Glutamatergic neuron (in vitro differentiated cells): ENCODE measurements around the gene NPFFR1. TPM values are rescaled to one million over a fixed set of nuclear protein-coding genes. Genes with fewer than 3 reads are reported as not detected.

Experiments used
- DNase-seq: peaks from one replicate; pipeline ENCODE4 v3.0.0; 2022
- H3K27ac Mint-ChIP-seq: one replicate; pipeline ENCODE4 v1.8.0; 2020; ENCODE audit warnings: mild to moderate bottlenecking, mixed read lengths, inconsistent platforms; ENCODE audit not compliant: unreplicated experiment
- H3K27me3 Mint-ChIP-seq: one replicate; pipeline ENCODE4 v1.8.0; 2020; ENCODE audit warnings: mild to moderate bottlenecking, moderate library complexity, mixed read lengths, inconsistent platforms; ENCODE audit not compliant: unreplicated experiment
- H3K36me3 Mint-ChIP-seq: one replicate; pipeline ENCODE4 v1.8.0; 2020; ENCODE audit warnings: mild to moderate bottlenecking, mixed read lengths, inconsistent platforms; ENCODE audit not compliant: unreplicated experiment
- H3K4me1 Mint-ChIP-seq: one replicate; pipeline ENCODE4 v1.8.0; 2020; ENCODE audit warnings: mild to moderate bottlenecking, low read depth, mixed read lengths, inconsistent platforms; ENCODE audit not compliant: unreplicated experiment
- H3K4me3 Mint-ChIP-seq: one replicate; pipeline ENCODE4 v1.8.0; 2020; ENCODE audit warnings: mild to moderate bottlenecking, mixed read lengths, inconsistent platforms; ENCODE audit not compliant: unreplicated experiment
- H3K9me3 Mint-ChIP-seq: one replicate; pipeline ENCODE4 v1.8.0; 2020; ENCODE audit warnings: mild to moderate bottlenecking, moderate library complexity, mixed read lengths, inconsistent platforms; ENCODE audit not compliant: unreplicated experiment
- total RNA-seq: library from RNA; stranded (reverse); fragmentation: NEBNext Ultra II Directional; extraction: Animal tissue kit (Norgen Biotek cat#: 25700); gene quantifications from one replicate; pipeline ENCODE4 v1.2.1, GENCODE V29; 2021; ENCODE audit not compliant: unreplicated experiment
- TF ChIP-seq, protein P1 (sequence below): fragments of 200-600 bp; sonication (generic); IDR thresholded peaks from one replicate; pipeline ENCODE4 v1.5.0; 2021; ENCODE audit not compliant: partially characterized antibody, unreplicated experiment

Gene NPFFR1
- total RNA-seq, 1 donor from 2014 or later = not detected

DNA sequence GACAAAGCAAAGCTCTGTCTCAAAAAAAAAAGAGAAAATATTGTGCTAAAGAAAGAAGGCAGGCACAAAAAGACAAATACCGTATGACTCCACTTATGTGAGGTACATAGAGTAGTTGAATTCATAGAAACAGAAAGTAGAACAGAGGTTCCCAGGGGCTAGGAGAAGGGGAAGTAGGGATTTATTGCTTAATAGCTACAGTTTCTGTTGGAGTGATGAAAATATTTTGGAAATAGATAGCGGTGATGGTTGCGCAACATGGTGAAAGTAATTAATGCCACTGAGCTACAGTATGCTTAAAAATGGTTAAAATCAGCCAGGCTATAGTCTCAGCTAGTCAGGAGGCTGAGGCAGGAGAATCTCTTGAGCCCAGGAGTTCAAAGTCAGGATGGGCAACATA is 18.5 kb upstream of the NPFFR1 start:
- TF ChIP-seq, protein P1, sequence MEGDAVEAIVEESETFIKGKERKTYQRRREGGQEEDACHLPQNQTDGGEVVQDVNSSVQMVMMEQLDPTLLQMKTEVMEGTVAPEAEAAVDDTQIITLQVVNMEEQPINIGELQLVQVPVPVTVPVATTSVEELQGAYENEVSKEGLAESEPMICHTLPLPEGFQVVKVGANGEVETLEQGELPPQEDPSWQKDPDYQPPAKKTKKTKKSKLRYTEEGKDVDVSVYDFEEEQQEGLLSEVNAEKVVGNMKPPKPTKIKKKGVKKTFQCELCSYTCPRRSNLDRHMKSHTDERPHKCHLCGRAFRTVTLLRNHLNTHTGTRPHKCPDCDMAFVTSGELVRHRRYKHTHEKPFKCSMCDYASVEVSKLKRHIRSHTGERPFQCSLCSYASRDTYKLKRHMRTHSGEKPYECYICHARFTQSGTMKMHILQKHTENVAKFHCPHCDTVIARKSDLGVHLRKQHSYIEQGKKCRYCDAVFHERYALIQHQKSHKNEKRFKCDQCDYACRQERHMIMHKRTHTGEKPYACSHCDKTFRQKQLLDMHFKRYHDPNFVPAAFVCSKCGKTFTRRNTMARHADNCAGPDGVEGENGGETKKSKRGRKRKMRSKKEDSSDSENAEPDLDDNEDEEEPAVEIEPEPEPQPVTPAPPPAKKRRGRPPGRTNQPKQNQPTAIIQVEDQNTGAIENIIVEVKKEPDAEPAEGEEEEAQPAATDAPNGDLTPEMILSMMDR = no peak
- Mint-ChIP-seq H3K27me3 (no peaks in the 10 kb centered on the region), H3K36me3 (peaks cover 5% of the 10 kb centered on the region), H3K4me3 (no peak overlapping the region), H3K9me3 (peaks cover 2% of the 10 kb centered on the region), H3K4me1 (no peaks in the 10 kb centered on the region), H3K27ac (no peak overlapping the region)
- DNase-seq = no peak

GRCh38 chr10:70300908-70301597 is 17.2 kb upstream of the NPFFR1 start:
- no peaks in the 10 kb centered on the region for H3K36me3 Mint-ChIP-seq
- peaks cover 2% of the 10 kb centered on the region for H3K9me3 Mint-ChIP-seq
- H3K4me1 Mint-ChIP-seq = no peaks in the 10 kb centered on the region
- H3K4me3 Mint-ChIP-seq = no peak overlapping the region
- no peaks in the 10 kb centered on the region for H3K27me3 Mint-ChIP-seq
- no peak for DNase-seq
- TF ChIP-seq, protein P1 = no peak
- no peak overlapping the region for H3K27ac Mint-ChIP-seq

- H3K9me3 Mint-ChIP-seq = peaks cover 2% of the 10 kb centered on the region
Observed at GRCh38 chr10:70300461-70300860, 16.7 kb upstream of the NPFFR1 start.

GRCh38 chr10:70299876-70300275 is 16.1 kb upstream of the NPFFR1 start:
- no peak overlapping the region for H3K27ac Mint-ChIP-seq
- no peaks in the 10 kb centered on the region for H3K4me1 Mint-ChIP-seq
- no peak overlapping the region for H3K4me3 Mint-ChIP-seq
- H3K36me3 Mint-ChIP-seq = no peaks in the 10 kb centered on the region
- TF ChIP-seq, protein P1 = no peak
- H3K27me3 Mint-ChIP-seq = no peaks in the 10 kb centered on the region
- peaks cover 2% of the 10 kb centered on the region for H3K9me3 Mint-ChIP-seq
- DNase-seq = no peak

More at GRCh38 chr10:70300461-70300860, 16.7 kb upstream of the NPFFR1 start:
- Mint-ChIP-seq H3K36me3 (no peaks in the 10 kb centered on the region), H3K4me3 (no peak overlapping the region), H3K27me3 (no peaks in the 10 kb centered on the region), H3K4me1 (no peaks in the 10 kb centered on the region), H3K27ac (no peak overlapping the region)
- TF ChIP-seq, protein P1 = no peak
- no peak for DNase-seq

DNA sequence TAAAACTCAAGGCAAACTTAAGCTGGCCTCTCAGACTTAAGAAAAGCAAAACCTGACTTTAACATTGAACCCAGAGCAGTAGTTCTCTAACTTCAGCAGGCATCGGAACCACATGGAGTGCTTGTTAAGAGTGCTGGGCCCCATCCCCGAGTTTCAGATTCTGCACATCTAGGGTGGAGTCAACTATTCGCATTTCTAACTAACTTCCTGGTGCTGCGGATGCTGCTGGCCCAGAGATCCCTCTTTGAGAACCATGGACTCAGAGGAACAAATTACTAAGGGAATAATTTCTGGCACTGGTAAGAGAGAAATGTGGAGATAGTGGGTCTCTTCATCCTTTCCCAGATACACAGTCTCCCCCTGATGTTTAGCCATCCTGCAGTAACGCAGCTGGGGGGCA is 14.6 kb upstream of the NPFFR1 start:
- Mint-ChIP-seq H3K27me3 (peaks cover 1% of the 10 kb centered on the region), H3K4me3 (no peak overlapping the region), H3K27ac (no peak overlapping the region), H3K36me3 (no peaks in the 10 kb centered on the region), H3K4me1 (no peaks in the 10 kb centered on the region), H3K9me3 (peaks cover 3% of the 10 kb centered on the region)
- DNase-seq = no peak
- TF ChIP-seq, protein P1 = no peak
